HepG2 (cell line): ENCODE data around the gene HPD. TPM values are rescaled to one million over a fixed set of nuclear protein-coding genes. Genes with fewer than 3 reads are reported as not detected.
A peak's percentile ranks its signal among the peaks of the same experiment; 100 is the strongest.

Experiments used
- AGO1 ChIP-seq: fragments of 200-400 bp; formaldehyde crosslinking; IDR thresholded peaks from 2 replicates; pipeline ENCODE4 v1.6.1; 2017; ENCODE audit warnings: mild to moderate bottlenecking, low read depth, low read length, moderate library complexity; ENCODE audit not compliant: poor library complexity, severe bottlenecking
- CBX1 ChIP-seq: IDR thresholded peaks from one replicate; pipeline ENCODE4 v1.6.1; 2016; ENCODE audit warnings: antibody characterized with exemption, low read depth
- CHCHD3 ChIP-seq: sonication (generic); formaldehyde crosslinking; IDR thresholded peaks from 2 replicates; pipeline ENCODE4 v1.8.0; 2022; ENCODE audit warnings: mild to moderate bottlenecking, missing genetic modification reagents, moderate library complexity
- DR1 ChIP-seq: sonication (generic); formaldehyde crosslinking; IDR thresholded peaks from 2 replicates; pipeline ENCODE4 v1.8.0; 2021; ENCODE audit warnings: mild to moderate bottlenecking, missing genetic modification reagents, inconsistent platforms
- IKZF4 ChIP-seq: sonication (generic); formaldehyde crosslinking; IDR thresholded peaks from 2 replicates; pipeline ENCODE4 v1.5.1; 2020; ENCODE audit warnings: borderline replicate concordance, mild to moderate bottlenecking, low read depth, missing genetic modification reagents; ENCODE audit errors: not compliant biosample characterization
- KAT8 ChIP-seq: IDR thresholded peaks from 2 replicates; pipeline ENCODE4 v1.6.1; 2016; ENCODE audit warnings: missing genetic modification reagents, missing compliant biosample characterization
- MED1 ChIP-seq: sonication (generic); formaldehyde crosslinking; IDR thresholded peaks from 2 replicates; pipeline ENCODE4 v1.4.0; 2020; ENCODE audit warnings: missing genetic modification reagents
- MED13 ChIP-seq: sonication (generic); formaldehyde crosslinking; IDR thresholded peaks from 2 replicates; pipeline ENCODE4 v1.5.0; 2020; ENCODE audit warnings: missing genetic modification reagents
- MTF1 ChIP-seq: sonication (generic); formaldehyde crosslinking; IDR thresholded peaks from 2 replicates; pipeline ENCODE4 v1.5.0; 2020; ENCODE audit warnings: missing genetic modification reagents
- NFE2L2 ChIP-seq: fragments of 150-350 bp; IDR thresholded peaks from 2 replicates; pipeline ENCODE4 v1.6.1; 2014; ENCODE audit warnings: low read length
- NONO ChIP-seq, 2 experiments: fragments of 450-650 bp in 1 of 2; sonication (generic) in 1 of 2; formaldehyde crosslinking in 1 of 2; IDR thresholded peaks in 1 of 2; conservative IDR thresholded peaks in 1 of 2; 2 replicates each; pipeline versions ENCODE4 v1.6.1 to v1.8.0; 2017 to 2022; ENCODE audit warnings: mild to moderate bottlenecking in 1 of 2, missing genetic modification reagents in 1 of 2, moderate library complexity in 1 of 2
- PAX8 ChIP-seq: sonication (generic); formaldehyde crosslinking; IDR thresholded peaks from 2 replicates; pipeline ENCODE4 v1.8.0; 2022; ENCODE audit warnings: mild to moderate bottlenecking, missing genetic modification reagents, borderline replicate concordance
- TBX3 ChIP-seq: fragments of 450-650 bp; IDR thresholded peaks from 2 replicates; pipeline ENCODE4 v1.6.1; 2017; ENCODE audit warnings: antibody characterized with exemption, mild to moderate bottlenecking, inconsistent platforms, borderline replicate concordance
- TMF1 ChIP-seq: sonication (generic); formaldehyde crosslinking; IDR thresholded peaks from 2 replicates; pipeline ENCODE4 v1.8.1; 2022; ENCODE audit warnings: low read depth, missing genetic modification reagents
- ZNF282 ChIP-seq: fragments of 450-650 bp; IDR thresholded peaks from 2 replicates; pipeline ENCODE4 v1.6.1; 2018; ENCODE audit not compliant: partially characterized antibody
- ZNF30 ChIP-seq: sonication (generic); formaldehyde crosslinking; IDR thresholded peaks from 2 replicates; pipeline ENCODE4 v1.5.0; 2020; ENCODE audit warnings: mild to moderate bottlenecking, missing genetic modification reagents
- ZNF501 ChIP-seq: sonication (generic); formaldehyde crosslinking; IDR thresholded peaks from 2 replicates; pipeline ENCODE4 v1.5.1; 2020; ENCODE audit warnings: mild to moderate bottlenecking, moderate library complexity, missing genetic modification reagents
- ZNF672 ChIP-seq: sonication (generic); formaldehyde crosslinking; IDR thresholded peaks from 2 replicates; pipeline ENCODE4 v1.8.1; 2022; ENCODE audit warnings: missing genetic modification reagents
- polyA plus RNA-seq, 8 experiments: library from polyadenylated mRNA; depleted of rRNA in 3 of 8; stranded (reverse) in 7 of 8; unstranded in 1 of 8; fragments of >200 nt; fragmentation: Illumina TruSeq in 4 of 8; extraction: Trizol in 4 of 8; gene quantifications; 2 replicates each; pipeline versions ENCODE4 v1.2.1 to v1.2.3, GENCODE V29; 2011 to 2016; ENCODE audit warnings: low read depth in 4 of 8, missing spikeins in 1 of 8, mixed read lengths in 1 of 8; ENCODE audit not compliant: insufficient read depth in 1 of 8
- total RNA-seq, 5 experiments: library from RNA; depleted of rRNA; stranded (reverse); fragments of >200 nt; fragmentation: Illumina TruSeq; extraction: Trizol; gene quantifications; 2 replicates each; pipeline ENCODE4 v1.2.3, GENCODE V29; 2016; ENCODE audit warnings: low read depth in 1 of 5
- TF ChIP-seq, protein P1 (sequence below), 2 experiments: sonication (generic) in 1 of 2; formaldehyde crosslinking in 1 of 2; IDR thresholded peaks; 2 replicates each; pipeline versions ENCODE4 v1.4.0 to v1.6.1; 2016 to 2020; ENCODE audit warnings: borderline replicate concordance in 1 of 2, low read depth in 1 of 2, mild to moderate bottlenecking in 1 of 2, missing genetic modification reagents in 1 of 2
- TF ChIP-seq, protein P2 (sequence below): sonication (generic); formaldehyde crosslinking; IDR thresholded peaks from 2 replicates; pipeline ENCODE4 v1.5.0; 2020; ENCODE audit warnings: mild to moderate bottlenecking, low read depth, missing genetic modification reagents, borderline replicate concordance
- TF ChIP-seq, protein P3 (sequence below): sonication (generic); formaldehyde crosslinking; conservative IDR thresholded peaks from 2 replicates; pipeline ENCODE4 v1.5.0; 2020; ENCODE audit warnings: missing genetic modification reagents

Gene HPD
- total and polyA plus RNA-seq, 2 of the 13 experiments (the other 11 are each of a cell fraction or from before 2014, with no cell fraction given) = 120 to 195 TPM

DNA sequence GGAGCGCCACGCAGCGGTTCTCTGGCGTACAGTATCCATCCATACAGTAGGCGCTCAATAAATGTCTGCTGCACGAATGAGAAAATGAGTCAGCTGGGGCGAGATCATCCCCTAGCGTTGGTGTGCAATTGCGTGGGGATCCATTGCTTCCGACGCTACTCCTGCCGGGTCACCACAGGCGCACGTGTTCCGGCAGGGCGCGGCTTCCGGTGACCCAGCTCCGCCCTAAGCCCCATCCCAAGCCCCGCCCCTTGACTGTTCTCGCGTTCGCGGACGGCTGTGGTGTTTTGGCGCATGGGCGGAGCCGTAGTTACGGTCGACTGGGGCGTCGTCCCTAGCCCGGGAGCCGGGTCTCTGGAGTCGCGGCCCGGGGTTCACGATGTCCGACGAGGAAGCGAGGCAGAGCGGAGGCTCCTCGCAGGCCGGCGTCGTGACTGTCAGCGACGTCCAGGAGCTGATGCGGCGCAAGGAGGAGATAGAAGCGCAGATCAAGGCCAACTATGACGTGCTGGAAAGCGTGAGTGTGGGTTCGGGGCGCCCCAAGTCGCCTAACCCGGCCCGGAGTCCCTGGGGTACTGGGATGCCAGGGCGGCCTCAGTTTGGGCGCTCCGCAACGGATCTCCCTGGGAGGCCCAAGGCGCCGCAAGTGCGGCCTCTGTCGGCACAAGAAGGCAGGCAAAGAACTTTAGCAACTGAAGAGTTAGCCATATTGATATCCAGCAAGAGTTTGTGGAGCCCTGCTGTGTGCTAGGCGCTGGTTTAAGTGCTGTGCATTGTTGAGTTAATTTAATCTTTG is 30.0 kb upstream of the HPD start, which contains the start of gene PSMD9 (continued):
- TF ChIP-seq, protein P1, sequence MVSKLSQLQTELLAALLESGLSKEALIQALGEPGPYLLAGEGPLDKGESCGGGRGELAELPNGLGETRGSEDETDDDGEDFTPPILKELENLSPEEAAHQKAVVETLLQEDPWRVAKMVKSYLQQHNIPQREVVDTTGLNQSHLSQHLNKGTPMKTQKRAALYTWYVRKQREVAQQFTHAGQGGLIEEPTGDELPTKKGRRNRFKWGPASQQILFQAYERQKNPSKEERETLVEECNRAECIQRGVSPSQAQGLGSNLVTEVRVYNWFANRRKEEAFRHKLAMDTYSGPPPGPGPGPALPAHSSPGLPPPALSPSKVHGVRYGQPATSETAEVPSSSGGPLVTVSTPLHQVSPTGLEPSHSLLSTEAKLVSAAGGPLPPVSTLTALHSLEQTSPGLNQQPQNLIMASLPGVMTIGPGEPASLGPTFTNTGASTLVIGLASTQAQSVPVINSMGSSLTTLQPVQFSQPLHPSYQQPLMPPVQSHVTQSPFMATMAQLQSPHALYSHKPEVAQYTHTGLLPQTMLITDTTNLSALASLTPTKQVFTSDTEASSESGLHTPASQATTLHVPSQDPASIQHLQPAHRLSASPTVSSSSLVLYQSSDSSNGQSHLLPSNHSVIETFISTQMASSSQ (IDR thresholded peaks at IDR 0.05; ENCODE audit: low read depth) = no peak
- TF ChIP-seq, protein P1 (CRISPR knock-in tag; IDR thresholded peaks at IDR 0.05; ENCODE audit: borderline replicate concordance) = peak; percentile 89; the same call in 1 of the 2 replicates
- TF ChIP-seq IKZF4 (CRISPR knock-in tag) (no peak), DR1 (CRISPR knock-in tag) (peak; percentile 73; the same call in 1 of the 2 replicates), ZNF672 (CRISPR knock-in tag) (no peak), ZNF282 (no peak), NONO (IDR thresholded peaks at IDR 0.05) (no peak), NONO (CRISPR knock-in tag; conservative IDR thresholded peaks at IDR 0.05) (peak; percentile 100), TMF1 (CRISPR knock-in tag) (peak; percentile 95), CBX1 (peak; percentile 83), MED13 (CRISPR knock-in tag) (peak; percentile 59; the same call in 1 of the 2 replicates), ZNF30 (CRISPR knock-in tag) (peak; percentile 57; the same call in 1 of the 2 replicates), AGO1 (peak; percentile 82), KAT8 (CRISPR knock-in tag) (peak; percentile 98), NFE2L2 (0 out of 2 replicates have a peak, but pooled peaks have one; percentile 0), MED1 (CRISPR knock-in tag) (peak; percentile 92), CHCHD3 (peak; percentile 88; the same call in 1 of the 2 replicates), TBX3 (no peak), PAX8 (peak; percentile 93; the same call in 1 of the 2 replicates), MTF1 (CRISPR knock-in tag) (no peak), ZNF501 (CRISPR knock-in tag) (peak; percentile 100)
- TF ChIP-seq, protein P2, sequence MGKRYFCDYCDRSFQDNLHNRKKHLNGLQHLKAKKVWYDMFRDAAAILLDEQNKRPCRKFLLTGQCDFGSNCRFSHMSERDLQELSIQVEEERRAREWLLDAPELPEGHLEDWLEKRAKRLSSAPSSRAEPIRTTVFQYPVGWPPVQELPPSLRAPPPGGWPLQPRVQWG (CRISPR knock-in tag) = no peak
- TF ChIP-seq, protein P3, sequence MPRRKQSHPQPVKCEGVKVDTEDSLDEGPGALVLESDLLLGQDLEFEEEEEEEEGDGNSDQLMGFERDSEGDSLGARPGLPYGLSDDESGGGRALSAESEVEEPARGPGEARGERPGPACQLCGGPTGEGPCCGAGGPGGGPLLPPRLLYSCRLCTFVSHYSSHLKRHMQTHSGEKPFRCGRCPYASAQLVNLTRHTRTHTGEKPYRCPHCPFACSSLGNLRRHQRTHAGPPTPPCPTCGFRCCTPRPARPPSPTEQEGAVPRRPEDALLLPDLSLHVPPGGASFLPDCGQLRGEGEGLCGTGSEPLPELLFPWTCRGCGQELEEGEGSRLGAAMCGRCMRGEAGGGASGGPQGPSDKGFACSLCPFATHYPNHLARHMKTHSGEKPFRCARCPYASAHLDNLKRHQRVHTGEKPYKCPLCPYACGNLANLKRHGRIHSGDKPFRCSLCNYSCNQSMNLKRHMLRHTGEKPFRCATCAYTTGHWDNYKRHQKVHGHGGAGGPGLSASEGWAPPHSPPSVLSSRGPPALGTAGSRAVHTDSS = no peak
